Measurements from ENCODE around the gene KMT2B. TPM values are rescaled to one million over a fixed set of nuclear protein-coding genes. Genes with fewer than 3 reads are reported as not detected.

The KMT2B gene
- total RNA-seq, 2 donors from 2014 or later: 32.3 to 89.5 TPM

GRCh38 chr19:35692010-35692409 lies 25.8 kb upstream of the KMT2B start:
- Histone ChIP-seq H3K36me3 (no peaks in the 10 kb centered on the region), H3K4me3 (no peak overlapping the region), H3K27ac (no peak overlapping the region), H3K9me3 (no peaks in the 10 kb centered on the region), H3K27me3 (replicated peaks; ENCODE audit: insufficient read depth) (no peaks in the 10 kb centered on the region), H3K4me1 (replicated peaks) (no peaks in the 10 kb centered on the region)
- TF ChIP-seq POLR2AphosphoS5 (IDR thresholded peaks at IDR 0.05): no peak
- no peak for TF ChIP-seq POLR2A (IDR thresholded peaks at IDR 0.05)
- TF ChIP-seq, protein P1, sequence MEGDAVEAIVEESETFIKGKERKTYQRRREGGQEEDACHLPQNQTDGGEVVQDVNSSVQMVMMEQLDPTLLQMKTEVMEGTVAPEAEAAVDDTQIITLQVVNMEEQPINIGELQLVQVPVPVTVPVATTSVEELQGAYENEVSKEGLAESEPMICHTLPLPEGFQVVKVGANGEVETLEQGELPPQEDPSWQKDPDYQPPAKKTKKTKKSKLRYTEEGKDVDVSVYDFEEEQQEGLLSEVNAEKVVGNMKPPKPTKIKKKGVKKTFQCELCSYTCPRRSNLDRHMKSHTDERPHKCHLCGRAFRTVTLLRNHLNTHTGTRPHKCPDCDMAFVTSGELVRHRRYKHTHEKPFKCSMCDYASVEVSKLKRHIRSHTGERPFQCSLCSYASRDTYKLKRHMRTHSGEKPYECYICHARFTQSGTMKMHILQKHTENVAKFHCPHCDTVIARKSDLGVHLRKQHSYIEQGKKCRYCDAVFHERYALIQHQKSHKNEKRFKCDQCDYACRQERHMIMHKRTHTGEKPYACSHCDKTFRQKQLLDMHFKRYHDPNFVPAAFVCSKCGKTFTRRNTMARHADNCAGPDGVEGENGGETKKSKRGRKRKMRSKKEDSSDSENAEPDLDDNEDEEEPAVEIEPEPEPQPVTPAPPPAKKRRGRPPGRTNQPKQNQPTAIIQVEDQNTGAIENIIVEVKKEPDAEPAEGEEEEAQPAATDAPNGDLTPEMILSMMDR (IDR thresholded peaks at IDR 0.05): peak in 1 of 4 experiments; percentile 18
- intact Hi-C loops (cut with DNase I): no loop called here
- no peak for DNase-seq (ENCODE audit: low spot score)
- WGBS: 42% methylated on average over 9 of the region's 11 CpGs

- Histone ChIP-seq H3K27me3 (replicated peaks; ENCODE audit: insufficient read depth) (no peaks in the 10 kb centered on the region), H3K9me3 (no peaks in the 10 kb centered on the region), H3K4me1 (replicated peaks) (no peaks in the 10 kb centered on the region), H3K36me3 (no peaks in the 10 kb centered on the region), H3K4me3 (no peak overlapping the region), H3K27ac (no peak overlapping the region)
- WGBS: 17% methylated on average over 8 of the region's 8 CpGs
- TF ChIP-seq POLR2AphosphoS5 (IDR thresholded peaks at IDR 0.05) (no peak), POLR2A (IDR thresholded peaks at IDR 0.05) (no peak)
- TF ChIP-seq, protein P1 (IDR thresholded peaks at IDR 0.05): no peak
- no peak for DNase-seq (ENCODE audit: low spot score)
- intact Hi-C loops (cut with DNase I): no loop called here
Measured at GRCh38 chr19:35693422-35693821, 24.4 kb upstream of the KMT2B start.

GRCh38 chr19:35693835-35694599 lies 23.8 kb upstream of the KMT2B start:
- Histone ChIP-seq H3K4me1 (replicated peaks) (no peaks in the 10 kb centered on the region), H3K9me3 (no peaks in the 10 kb centered on the region), H3K27ac (no peak overlapping the region), H3K36me3 (no peaks in the 10 kb centered on the region), H3K4me3 (no peak overlapping the region), H3K27me3 (replicated peaks; ENCODE audit: insufficient read depth) (no peaks in the 10 kb centered on the region)
- DNase-seq (ENCODE audit: low spot score): peak; percentile 83
- TF ChIP-seq POLR2AphosphoS5 (IDR thresholded peaks at IDR 0.05): peak; percentile 83
- TF ChIP-seq POLR2A (IDR thresholded peaks at IDR 0.05): no peak
- TF ChIP-seq, protein P1 (IDR thresholded peaks at IDR 0.05): peak; percentile 75 to 97 (median 96)
- intact Hi-C loops (cut with DNase I): loop anchor here (1.0 kb wide), 1 partner anchor 23 kb away; no protein-coding TSS in a partner anchor
- WGBS: 31% methylated on average over 8 of the region's 8 CpGs

DNA sequence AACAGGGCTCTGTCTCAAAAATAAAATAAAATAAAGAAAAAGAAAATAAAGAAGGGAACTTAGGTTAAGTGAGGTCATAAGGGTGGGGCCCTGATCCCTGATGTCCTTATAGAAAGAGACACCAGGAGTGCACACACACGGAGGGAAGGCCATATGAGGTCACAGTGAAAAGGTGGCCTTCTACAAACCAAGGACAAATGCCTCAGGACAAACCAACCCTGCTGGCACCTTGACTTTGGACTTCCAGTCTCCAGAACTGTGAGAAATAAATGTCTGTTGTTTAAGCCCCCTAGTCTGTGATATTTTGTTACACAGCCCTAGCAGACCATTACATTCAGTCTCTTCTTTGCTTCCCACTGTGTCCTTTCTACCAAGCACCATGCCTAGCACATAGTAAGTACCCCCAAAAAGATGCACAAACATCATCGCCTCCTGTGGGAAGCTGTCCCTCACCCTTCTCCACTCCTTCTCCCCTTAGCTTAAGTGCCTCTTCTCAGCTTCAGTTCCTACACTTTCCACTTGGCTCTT lies 21.8 kb upstream of the KMT2B start:
- no peak overlapping the region for H3K4me3 ChIP-seq
- TF ChIP-seq, protein P1 (IDR thresholded peaks at IDR 0.05): no peak
- no peak for TF ChIP-seq POLR2A (IDR thresholded peaks at IDR 0.05)
- no peak for TF ChIP-seq POLR2AphosphoS5 (IDR thresholded peaks at IDR 0.05)
- intact Hi-C loops (cut with DNase I): no loop called here
- no peaks in the 10 kb centered on the region for H3K27me3 ChIP-seq (replicated peaks; ENCODE audit: insufficient read depth)
- 83% methylated on average over 2 of the region's 2 CpGs for WGBS
- H3K9me3 ChIP-seq: no peaks in the 10 kb centered on the region
- no peaks in the 10 kb centered on the region for H3K36me3 ChIP-seq
- DNase-seq (ENCODE audit: low spot score): no peak
- no peaks in the 10 kb centered on the region for H3K4me1 ChIP-seq (replicated peaks)
- H3K27ac ChIP-seq: no peak overlapping the region

DNA sequence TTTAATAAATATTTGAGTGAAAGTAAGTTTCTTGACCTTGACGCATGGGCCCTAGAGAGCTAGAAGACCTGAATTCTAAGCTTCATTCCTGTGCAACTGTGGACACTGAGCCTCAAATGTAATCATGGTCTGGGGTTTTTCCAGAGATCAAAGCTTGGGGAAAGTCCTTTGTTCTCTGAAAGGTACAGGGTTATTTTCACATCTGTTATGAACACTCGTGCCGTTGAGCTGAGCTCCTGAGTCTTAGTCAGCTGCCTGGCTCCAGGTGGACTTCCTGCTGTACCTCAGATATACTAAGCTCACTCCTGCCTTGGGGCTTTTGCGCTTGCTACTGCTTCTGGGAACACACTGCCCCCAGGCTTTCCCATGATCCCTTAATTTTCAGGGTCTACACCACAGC lies 21.0 kb upstream of the KMT2B start:
- H3K36me3 ChIP-seq: no peaks in the 10 kb centered on the region
- H3K4me3 ChIP-seq: no peak overlapping the region
- intact Hi-C loops (cut with DNase I): no loop called here
- 58% methylated on average over 4 of the region's 4 CpGs for WGBS
- TF ChIP-seq, protein P1 (IDR thresholded peaks at IDR 0.05): no peak
- TF ChIP-seq POLR2AphosphoS5 (IDR thresholded peaks at IDR 0.05) (no peak), POLR2A (IDR thresholded peaks at IDR 0.05) (no peak)
- H3K27me3 ChIP-seq (replicated peaks; ENCODE audit: insufficient read depth): no peaks in the 10 kb centered on the region
- no peak overlapping the region for H3K27ac ChIP-seq
- no peaks in the 10 kb centered on the region for H3K4me1 ChIP-seq (replicated peaks)
- DNase-seq (ENCODE audit: low spot score): no peak
- no peaks in the 10 kb centered on the region for H3K9me3 ChIP-seq
